Measurements from ENCODE around the gene PRKAG2.
A peak's percentile ranks its signal among the peaks of the same experiment; 100 is the strongest.

- TF ChIP-seq POLR2A (IDR thresholded peaks at IDR 0.05) (no peak), CTCF (IDR thresholded peaks at IDR 0.05) (peak; percentile 80 to 95 (median 89))
Measured at GRCh38 chr7:151754142-151754590, 122.7 kb downstream of the PRKAG2 start.
